Dendritic cell treated with granulocyte-macrophage colony-stimulating factor and Interleukin-4, amounts not matched to agents 40 ng/mL and 50 ng/mL, for 4 days (primary cell): ENCODE measurements around the gene BICC1.

Source experiments
- H3K27ac Mint-ChIP-seq: one replicate; pipeline ENCODE4 v1.8.0; 2022; ENCODE audit warnings: mild to moderate bottlenecking, mixed read lengths
- H3K27me3 Mint-ChIP-seq: one replicate; pipeline ENCODE4 v1.8.0; 2022; ENCODE audit warnings: mild to moderate bottlenecking, mixed read lengths
- H3K36me3 Mint-ChIP-seq: one replicate; pipeline ENCODE4 v1.8.0; 2022; ENCODE audit warnings: low read depth, mixed read lengths
- H3K4me1 Mint-ChIP-seq: one replicate; pipeline ENCODE4 v1.8.0; 2022; ENCODE audit warnings: low read depth, mixed read lengths
- H3K4me3 Mint-ChIP-seq: one replicate; pipeline ENCODE4 v1.8.0; 2022; ENCODE audit warnings: mild to moderate bottlenecking, moderate library complexity, mixed read lengths
- H3K9me3 Mint-ChIP-seq: one replicate; pipeline ENCODE4 v1.8.0; 2022; ENCODE audit warnings: mixed read lengths
- intact Hi-C: fragments of 100-400 bp; cut with micrococcal nuclease; formaldehyde crosslinking; loops from one replicate; pipeline ENCODE4 v1.15.0; 2022

The BICC1 gene

GRCh38 chr10:58645416-58646146 is 132.9 kb downstream of the BICC1 start:
- H3K36me3 Mint-ChIP-seq, result no peaks in the 10 kb centered on the region
- no peaks in the 10 kb centered on the region for H3K27me3 Mint-ChIP-seq
- H3K27ac Mint-ChIP-seq, result no peak overlapping the region
- peaks cover 11% of the 10 kb centered on the region for H3K4me1 Mint-ChIP-seq
- no peak overlapping the region for H3K4me3 Mint-ChIP-seq
- no peaks in the 10 kb centered on the region for H3K9me3 Mint-ChIP-seq
- intact Hi-C loops, result no loop called here

GRCh38 chr10:58647376-58648112 is 134.9 kb downstream of the BICC1 start:
- Mint-ChIP-seq H3K27ac (no peak overlapping the region), H3K27me3 (no peaks in the 10 kb centered on the region), H3K4me3 (no peak overlapping the region), H3K4me1 (peaks cover 6% of the 10 kb centered on the region), H3K36me3 (no peaks in the 10 kb centered on the region), H3K9me3 (no peaks in the 10 kb centered on the region)
- intact Hi-C loops, result no loop called here

GRCh38 chr10:58648131-58648530 is 135.5 kb downstream of the BICC1 start:
- Mint-ChIP-seq H3K27me3 (no peaks in the 10 kb centered on the region), H3K4me1 (peaks cover 6% of the 10 kb centered on the region), H3K27ac (no peak overlapping the region), H3K9me3 (no peaks in the 10 kb centered on the region), H3K36me3 (no peaks in the 10 kb centered on the region), H3K4me3 (no peak overlapping the region)
- intact Hi-C loops, result no loop called here

DNA sequence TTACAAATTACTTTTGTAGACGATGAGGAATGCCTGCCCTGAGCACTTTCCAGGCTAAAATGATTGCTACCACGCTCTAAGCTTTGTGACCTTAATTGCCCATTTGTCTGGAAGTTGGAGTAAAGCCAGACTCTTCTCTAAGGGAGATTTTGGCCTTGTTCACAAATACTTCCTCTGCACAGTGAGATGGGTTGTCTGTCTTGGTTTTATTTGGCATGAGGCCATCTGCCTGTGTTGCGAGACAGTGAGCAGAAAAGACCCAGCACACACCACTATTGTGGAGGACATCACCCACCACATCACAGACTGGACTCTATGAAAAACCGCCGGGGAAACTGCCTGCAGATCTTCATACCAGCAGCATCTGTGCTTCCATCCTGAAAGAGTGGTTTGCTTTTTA is 138.4 kb downstream of the BICC1 start:
- Mint-ChIP-seq H3K4me3 (no peak overlapping the region), H3K36me3 (no peaks in the 10 kb centered on the region), H3K27me3 (no peaks in the 10 kb centered on the region), H3K4me1 (no peaks in the 10 kb centered on the region), H3K9me3 (no peaks in the 10 kb centered on the region), H3K27ac (no peak overlapping the region)
- intact Hi-C loops, result no loop called here

- no peaks in the 10 kb centered on the region for H3K36me3 Mint-ChIP-seq
- no peak overlapping the region for H3K27ac Mint-ChIP-seq
- no peaks in the 10 kb centered on the region for H3K4me1 Mint-ChIP-seq
- intact Hi-C loops, result no loop called here
- no peaks in the 10 kb centered on the region for H3K27me3 Mint-ChIP-seq
- no peak overlapping the region for H3K4me3 Mint-ChIP-seq
- H3K9me3 Mint-ChIP-seq, result no peaks in the 10 kb centered on the region
Observed at GRCh38 chr10:58651742-58652141, 139.1 kb downstream of the BICC1 start.

GRCh38 chr10:58653139-58653538 is 140.5 kb downstream of the BICC1 start:
- H3K4me3 Mint-ChIP-seq, result no peak overlapping the region
- H3K9me3 Mint-ChIP-seq, result no peaks in the 10 kb centered on the region
- no peak overlapping the region for H3K27ac Mint-ChIP-seq
- intact Hi-C loops, result no loop called here
- no peaks in the 10 kb centered on the region for H3K36me3 Mint-ChIP-seq
- H3K27me3 Mint-ChIP-seq, result no peaks in the 10 kb centered on the region
- H3K4me1 Mint-ChIP-seq, result no peaks in the 10 kb centered on the region

GRCh38 chr10:58660575-58661255 is 148.0 kb downstream of the BICC1 start:
- H3K27ac Mint-ChIP-seq, result no peak overlapping the region
- H3K4me1 Mint-ChIP-seq, result peaks cover 8% of the 10 kb centered on the region
- H3K27me3 Mint-ChIP-seq, result no peaks in the 10 kb centered on the region
- peaks cover 22% of the 10 kb centered on the region for H3K9me3 Mint-ChIP-seq
- H3K4me3 Mint-ChIP-seq, result no peak overlapping the region
- no peaks in the 10 kb centered on the region for H3K36me3 Mint-ChIP-seq
- intact Hi-C loops, result no loop called here

DNA sequence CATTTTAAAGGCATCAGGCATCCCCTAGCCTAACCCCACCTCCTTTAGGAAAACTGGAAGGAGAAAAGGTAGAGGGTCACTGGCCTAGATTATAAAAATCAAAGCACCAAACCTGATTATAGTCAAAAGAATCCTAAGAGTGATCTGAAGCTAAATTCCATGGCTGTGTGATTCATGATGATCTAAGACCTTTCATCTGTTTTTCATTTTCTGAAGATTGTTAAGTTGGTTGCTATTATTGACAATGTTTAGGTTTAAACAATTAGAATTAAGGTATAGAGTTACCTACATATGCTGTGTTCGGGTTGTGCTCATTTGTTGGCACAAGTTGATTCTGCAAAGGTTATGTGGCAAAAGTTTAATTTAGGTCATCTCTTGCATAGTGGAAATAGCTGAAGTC is 148.7 kb downstream of the BICC1 start:
- Mint-ChIP-seq H3K27me3 (no peaks in the 10 kb centered on the region), H3K4me1 (peaks cover 8% of the 10 kb centered on the region), H3K4me3 (no peak overlapping the region), H3K9me3 (peaks cover 22% of the 10 kb centered on the region), H3K36me3 (no peaks in the 10 kb centered on the region), H3K27ac (no peak overlapping the region)
- intact Hi-C loops, result no loop called here

GRCh38 chr10:58661902-58662301 is 149.2 kb downstream of the BICC1 start:
- Mint-ChIP-seq H3K4me1 (peaks cover 8% of the 10 kb centered on the region), H3K36me3 (no peaks in the 10 kb centered on the region), H3K27ac (no peak overlapping the region), H3K27me3 (no peaks in the 10 kb centered on the region), H3K9me3 (peaks cover 22% of the 10 kb centered on the region), H3K4me3 (no peak overlapping the region)
- intact Hi-C loops, result no loop called here

- Mint-ChIP-seq H3K4me3 (no peak overlapping the region), H3K27ac (no peak overlapping the region), H3K9me3 (peaks cover 22% of the 10 kb centered on the region), H3K4me1 (peaks cover 8% of the 10 kb centered on the region), H3K27me3 (no peaks in the 10 kb centered on the region), H3K36me3 (no peaks in the 10 kb centered on the region)
- intact Hi-C loops, result no loop called here
Observed at GRCh38 chr10:58662314-58662713, 149.6 kb downstream of the BICC1 start.

GRCh38 chr10:58665361-58665760 is 152.7 kb downstream of the BICC1 start:
- Mint-ChIP-seq H3K4me3 (no peak overlapping the region), H3K9me3 (peaks cover 22% of the 10 kb centered on the region), H3K36me3 (no peaks in the 10 kb centered on the region), H3K4me1 (peaks cover 8% of the 10 kb centered on the region), H3K27me3 (no peaks in the 10 kb centered on the region), H3K27ac (no peak overlapping the region)
- intact Hi-C loops, result no loop called here

DNA sequence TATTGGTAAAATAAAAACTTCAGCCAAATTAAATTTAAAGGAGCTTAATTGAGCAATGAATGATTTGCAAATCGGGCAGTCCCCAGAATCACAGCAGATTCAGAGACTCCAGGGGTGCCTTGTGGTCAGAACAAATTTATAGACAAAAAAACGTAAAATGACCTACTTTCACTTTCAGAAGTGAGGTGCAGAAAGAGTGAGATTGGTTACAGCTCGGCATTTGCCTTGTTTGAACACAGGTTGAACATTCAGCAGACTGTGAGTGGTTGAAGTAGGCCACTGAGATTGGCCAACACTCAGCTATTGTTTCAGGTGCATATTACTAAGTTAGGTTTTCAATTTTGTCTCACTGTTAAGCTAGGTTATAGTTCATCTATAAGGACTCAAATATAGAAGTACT is 153.4 kb downstream of the BICC1 start:
- peaks cover 22% of the 10 kb centered on the region for H3K9me3 Mint-ChIP-seq
- intact Hi-C loops, result no loop called here
- no peaks in the 10 kb centered on the region for H3K36me3 Mint-ChIP-seq
- no peak overlapping the region for H3K27ac Mint-ChIP-seq
- peaks cover under 1% of the 10 kb centered on the region for H3K4me1 Mint-ChIP-seq
- no peak overlapping the region for H3K4me3 Mint-ChIP-seq
- no peaks in the 10 kb centered on the region for H3K27me3 Mint-ChIP-seq

DNA sequence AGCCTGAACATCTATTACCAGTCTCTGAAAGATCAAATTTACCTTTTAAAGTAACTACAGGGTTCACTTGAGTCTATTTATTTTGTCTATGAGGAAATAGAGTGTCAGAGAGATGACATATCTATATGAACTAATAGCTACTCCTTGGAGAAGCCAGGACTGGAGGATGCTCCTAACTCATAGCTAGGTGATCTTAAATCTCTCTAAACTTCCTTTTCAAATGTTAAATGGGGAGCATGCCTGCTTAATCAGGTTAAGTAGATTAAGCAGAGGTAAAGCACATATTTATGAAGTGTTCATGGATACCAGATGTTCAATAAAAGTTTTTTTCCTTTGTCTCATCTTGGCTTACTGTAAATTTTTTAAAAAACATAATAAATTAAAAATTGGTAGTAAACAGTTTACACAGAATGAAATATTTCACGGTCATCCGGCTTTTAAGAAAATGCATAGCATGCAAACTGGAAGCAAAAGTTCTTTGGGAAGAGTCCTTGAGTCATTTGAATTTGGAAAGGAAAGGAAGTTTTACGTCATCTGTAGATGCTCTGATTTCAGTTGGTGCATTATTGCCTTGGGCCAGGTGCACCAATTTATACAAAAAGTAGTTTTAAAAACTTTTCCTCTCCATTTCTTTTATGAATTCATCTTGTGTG is 155.1 kb downstream of the BICC1 start:
- no peaks in the 10 kb centered on the region for H3K27me3 Mint-ChIP-seq
- peaks cover 22% of the 10 kb centered on the region for H3K9me3 Mint-ChIP-seq
- intact Hi-C loops, result no loop called here
- H3K4me3 Mint-ChIP-seq, result no peak overlapping the region
- no peak overlapping the region for H3K27ac Mint-ChIP-seq
- no peaks in the 10 kb centered on the region for H3K4me1 Mint-ChIP-seq
- no peaks in the 10 kb centered on the region for H3K36me3 Mint-ChIP-seq

- Mint-ChIP-seq H3K27me3 (no peaks in the 10 kb centered on the region), H3K36me3 (no peaks in the 10 kb centered on the region), H3K9me3 (peaks cover 26% of the 10 kb centered on the region), H3K4me3 (no peak overlapping the region), H3K27ac (no peak overlapping the region), H3K4me1 (no peaks in the 10 kb centered on the region)
- intact Hi-C loops, result no loop called here
Observed at GRCh38 chr10:58672845-58673244, 160.2 kb downstream of the BICC1 start.
